ENCODE data around the gene ELP2. TPM values are rescaled to one million over a fixed set of nuclear protein-coding genes. Genes with fewer than 3 reads are reported as not detected.
A peak's percentile ranks its signal among the peaks of the same experiment; 100 is the strongest.

ELP2 gene
- total and polyA plus RNA-seq, 2 experiments from 2014 or later = 54.3 to 63.8 TPM

- peaks cover 6% of the 10 kb centered on the region for H3K79me2 ChIP-seq
- no peaks in the 10 kb centered on the region for H3K9me2 ChIP-seq (replicated peaks; ENCODE audit: insufficient read depth)
- H4K20me1 ChIP-seq (ENCODE audit: insufficient read depth, poor library complexity, severe bottlenecking) = no peaks in the 10 kb centered on the region
- H2AFZ ChIP-seq = no peak overlapping the region
- H3K27ac ChIP-seq = peak overlapping the region; percentile 61
- no peak overlapping the region for H3K4me3 ChIP-seq
- H3K4me1 ChIP-seq (ENCODE audit: insufficient read depth) = peaks cover 3% of the 10 kb centered on the region
- WGBS (ENCODE audit: low lambda C conversion rate, missing lambda C conversion rate) = 70% methylated on average over 5 of the region's 5 CpGs
- TF ChIP-seq CTCF (IDR thresholded peaks at IDR 0.05; ENCODE audit: poor library complexity) (no peak), EZH2phosphoT487 (IDR thresholded peaks at IDR 0.05; ENCODE audit: low read depth, severe bottlenecking, unreplicated experiment) (no peak), EZH2 (IDR thresholded peaks at IDR 0.05; ENCODE audit: borderline replicate concordance) (no peak)
- no peak for DNase-seq (ENCODE audit: low spot score)
- no peaks in the 10 kb centered on the region for H3K9me3 ChIP-seq (ENCODE audit: low read depth)
- H3K36me3 ChIP-seq (replicated peaks; ENCODE audit: insufficient read depth, low read depth) = peaks cover 5% of the 10 kb centered on the region
- H3K27me3 ChIP-seq = no peaks in the 10 kb centered on the region
- H3K4me2 ChIP-seq = no peak overlapping the region
These were observed 28.7 kb downstream of the ELP2 start for GRCh38 chr18:36158266-36158867.

- H4K20me1 ChIP-seq (ENCODE audit: insufficient read depth, poor library complexity, severe bottlenecking) = no peaks in the 10 kb centered on the region
- peaks cover 11% of the 10 kb centered on the region for H3K36me3 ChIP-seq (replicated peaks; ENCODE audit: insufficient read depth, low read depth)
- no peak for DNase-seq (ENCODE audit: low spot score)
- H3K4me2 ChIP-seq = no peak overlapping the region
- no peak overlapping the region for H3K4me3 ChIP-seq
- H2AFZ ChIP-seq = no peak overlapping the region
- peaks cover 6% of the 10 kb centered on the region for H3K4me1 ChIP-seq (ENCODE audit: insufficient read depth)
- H3K9me2 ChIP-seq (replicated peaks; ENCODE audit: insufficient read depth) = no peaks in the 10 kb centered on the region
- no peaks in the 10 kb centered on the region for H3K27me3 ChIP-seq
- WGBS (ENCODE audit: low lambda C conversion rate, missing lambda C conversion rate) = 92% methylated on average over 4 of the region's 4 CpGs
- H3K9me3 ChIP-seq (ENCODE audit: low read depth) = no peaks in the 10 kb centered on the region
- peak overlapping the region; percentile 30 for H3K27ac ChIP-seq
- H3K79me2 ChIP-seq = peaks cover 12% of the 10 kb centered on the region
- TF ChIP-seq EZH2 (IDR thresholded peaks at IDR 0.05; ENCODE audit: borderline replicate concordance) = no peak
- TF ChIP-seq CTCF (IDR thresholded peaks at IDR 0.05; ENCODE audit: poor library complexity) = no peak
- no peak for TF ChIP-seq EZH2phosphoT487 (IDR thresholded peaks at IDR 0.05; ENCODE audit: low read depth, severe bottlenecking, unreplicated experiment)
These were observed 31.3 kb downstream of the ELP2 start for GRCh38 chr18:36160959-36161371.

DNA sequence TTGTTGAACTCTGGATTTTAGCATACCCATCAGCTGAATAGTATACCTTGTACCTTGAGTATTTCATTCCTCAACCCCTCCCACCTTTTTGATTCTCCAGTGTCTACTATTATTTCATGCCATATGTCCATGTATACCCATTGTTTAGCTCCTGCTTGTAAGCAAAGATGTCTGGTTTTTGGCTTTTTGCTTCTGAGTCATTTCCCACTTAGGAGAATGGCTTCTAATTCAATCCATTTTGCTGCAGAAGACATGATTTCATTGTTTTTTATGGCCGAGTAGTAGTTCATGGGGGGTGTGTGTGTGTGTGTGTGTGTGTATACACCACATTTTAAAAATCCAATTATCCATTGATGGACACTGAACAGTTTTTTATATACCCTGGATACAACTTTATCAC lies 33.3 kb downstream of the ELP2 start:
- no peaks in the 10 kb centered on the region for H3K9me2 ChIP-seq (replicated peaks; ENCODE audit: insufficient read depth)
- DNase-seq (ENCODE audit: low spot score) = no peak
- H3K9me3 ChIP-seq (ENCODE audit: low read depth) = no peaks in the 10 kb centered on the region
- no peaks in the 10 kb centered on the region for H4K20me1 ChIP-seq (ENCODE audit: insufficient read depth, poor library complexity, severe bottlenecking)
- peaks cover 4% of the 10 kb centered on the region for H3K4me1 ChIP-seq (ENCODE audit: insufficient read depth)
- peaks cover 11% of the 10 kb centered on the region for H3K36me3 ChIP-seq (replicated peaks; ENCODE audit: insufficient read depth, low read depth)
- no peak overlapping the region for H2AFZ ChIP-seq
- no peaks in the 10 kb centered on the region for H3K27me3 ChIP-seq
- H3K4me3 ChIP-seq = no peak overlapping the region
- no peak overlapping the region for H3K4me2 ChIP-seq
- no peak overlapping the region for H3K27ac ChIP-seq
- WGBS (ENCODE audit: low lambda C conversion rate, missing lambda C conversion rate) = 100% methylated on average over 1 of the region's 1 CpG
- TF ChIP-seq CTCF (IDR thresholded peaks at IDR 0.05; ENCODE audit: poor library complexity) (no peak), EZH2 (IDR thresholded peaks at IDR 0.05; ENCODE audit: borderline replicate concordance) (no peak)
- H3K79me2 ChIP-seq = peaks cover 17% of the 10 kb centered on the region

Measured in hepatocyte (in vitro differentiated cells).